ENCODE data around the gene RAB27A. TPM values are rescaled to one million over a fixed set of nuclear protein-coding genes. Genes with fewer than 3 reads are reported as not detected.

The RAB27A gene
- total and polyA plus RNA-seq, 12 donors, result 3.0 to 13.9 (median 4.3) TPM

DNA sequence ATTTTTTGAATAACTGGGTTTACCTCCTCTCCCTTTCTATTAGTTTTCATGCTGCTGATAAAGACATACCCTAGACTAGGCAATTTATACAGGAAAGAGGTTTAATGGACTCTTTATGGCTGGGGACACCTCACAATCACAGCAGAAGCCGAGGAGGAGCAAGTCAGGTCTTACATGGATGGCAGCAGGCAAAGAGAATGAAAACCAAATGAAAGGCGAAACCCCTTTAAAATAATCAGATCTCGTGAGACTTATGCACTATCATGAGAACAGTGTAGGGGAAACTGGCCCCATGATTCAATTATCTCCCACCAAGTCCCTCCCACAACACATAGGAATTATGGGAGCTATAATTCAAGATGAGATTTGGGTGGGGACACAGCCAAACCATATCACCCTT is 90.9 kb downstream of the RAB27A start:
- Histone ChIP-seq H3K4me1 (peaks cover 0 to 34% (median 22%) of the 10 kb centered on the region in 9 donors), H3K9me3 (no peaks in the 10 kb centered on the region), H3K4me3 (no peak overlapping the region), H3K27ac (no peak overlapping the region), H3K27me3 (no peaks in the 10 kb centered on the region), H3K36me3 (peaks cover 0 to 2% (median 0%) of the 10 kb centered on the region in 9 donors)
- intact Hi-C loops (cut with DNase I), result loop anchor here in 1 of 10 donors (5.0 kb wide), 1 partner anchor 94 kb away; no protein-coding TSS in a partner anchor
- TF ChIP-seq CTCF (IDR thresholded peaks at IDR 0.05), result no peak
- ATAC-seq, result no peak
- no peak for DNase-seq
- WGBS, 2 donors, result 96 to 99% methylated on average over 3 of the region's 3 CpGs

DNA sequence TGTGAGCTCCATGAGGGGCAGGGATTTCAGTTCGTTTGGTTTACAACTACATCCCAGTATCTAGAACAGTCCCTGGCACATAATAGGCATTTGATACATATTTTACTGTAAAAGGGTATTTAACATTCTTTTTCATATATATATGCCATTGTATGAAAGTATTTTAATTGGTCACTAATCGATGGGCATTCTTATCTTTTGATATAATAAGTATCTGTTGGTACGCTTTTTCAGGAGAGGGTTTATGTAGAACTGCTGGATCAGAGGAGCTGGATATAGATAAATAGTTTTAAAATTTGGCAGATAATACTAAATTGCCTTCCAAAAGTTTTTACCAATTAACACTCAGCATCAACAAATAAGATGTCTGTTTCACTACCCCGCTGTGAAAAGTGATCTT is 91.9 kb downstream of the RAB27A start:
- peak overlapping the region; percentile 61 to 98 (median 82) for H3K4me3 ChIP-seq
- no peaks in the 10 kb centered on the region for H3K9me3 ChIP-seq
- no peaks in the 10 kb centered on the region for H3K27me3 ChIP-seq
- intact Hi-C loops (cut with DNase I), result loop anchor here in 1 of 10 donors (5.0 kb wide), 1 partner anchor 95 kb away; no protein-coding TSS in a partner anchor
- no peak for TF ChIP-seq CTCF (IDR thresholded peaks at IDR 0.05)
- no peak for DNase-seq
- H3K36me3 ChIP-seq, result peaks cover 0 to under 1% (median 0%) of the 10 kb centered on the region in 9 donors
- 49% methylated on average over 4 of the region's 4 CpGs for WGBS, 2 donors
- peak overlapping the region in 9 of 10 donors; percentile 87 to 95 (median 91) for H3K27ac ChIP-seq
- H3K4me1 ChIP-seq, result peaks cover 0 to 42% (median 25%) of the 10 kb centered on the region in 9 donors
- no peak for ATAC-seq

DNA sequence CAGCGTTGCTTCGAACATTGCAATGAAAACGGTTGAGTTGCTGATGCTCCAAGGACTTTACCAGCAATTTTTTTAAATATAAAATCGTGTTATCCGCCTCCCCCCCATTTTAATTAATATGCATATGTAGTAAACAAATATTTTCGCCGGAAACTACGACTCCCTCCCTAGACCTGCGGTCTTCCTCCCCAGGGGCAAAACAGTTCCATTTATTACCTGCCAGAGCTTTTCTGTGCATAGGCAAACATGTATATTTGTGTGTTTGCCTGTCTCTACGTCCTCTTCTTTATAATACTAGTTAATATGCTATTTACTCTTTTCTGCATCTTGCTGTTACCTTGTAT is 92.3 kb downstream of the RAB27A start:
- 1% methylated on average over 10 of the region's 10 CpGs for WGBS, 2 donors
- TF ChIP-seq CTCF (IDR thresholded peaks at IDR 0.05), result no peak
- Histone ChIP-seq H3K4me3 (peak overlapping the region; percentile 61 to 98 (median 82)), H3K27me3 (no peaks in the 10 kb centered on the region), H3K4me1 (peaks cover 0 to 42% (median 25%) of the 10 kb centered on the region in 9 donors), H3K9me3 (no peaks in the 10 kb centered on the region), H3K36me3 (peaks cover 0 to 5% (median 0%) of the 10 kb centered on the region in 9 donors), H3K27ac (peak overlapping the region; percentile 60 to 95 (median 91))
- DNase-seq (no peak), ATAC-seq (no peak)
- intact Hi-C loops (cut with DNase I), result loop anchor here in 1 of 10 donors (5.0 kb wide), 1 partner anchor 95 kb away; no protein-coding TSS in a partner anchor

DNA sequence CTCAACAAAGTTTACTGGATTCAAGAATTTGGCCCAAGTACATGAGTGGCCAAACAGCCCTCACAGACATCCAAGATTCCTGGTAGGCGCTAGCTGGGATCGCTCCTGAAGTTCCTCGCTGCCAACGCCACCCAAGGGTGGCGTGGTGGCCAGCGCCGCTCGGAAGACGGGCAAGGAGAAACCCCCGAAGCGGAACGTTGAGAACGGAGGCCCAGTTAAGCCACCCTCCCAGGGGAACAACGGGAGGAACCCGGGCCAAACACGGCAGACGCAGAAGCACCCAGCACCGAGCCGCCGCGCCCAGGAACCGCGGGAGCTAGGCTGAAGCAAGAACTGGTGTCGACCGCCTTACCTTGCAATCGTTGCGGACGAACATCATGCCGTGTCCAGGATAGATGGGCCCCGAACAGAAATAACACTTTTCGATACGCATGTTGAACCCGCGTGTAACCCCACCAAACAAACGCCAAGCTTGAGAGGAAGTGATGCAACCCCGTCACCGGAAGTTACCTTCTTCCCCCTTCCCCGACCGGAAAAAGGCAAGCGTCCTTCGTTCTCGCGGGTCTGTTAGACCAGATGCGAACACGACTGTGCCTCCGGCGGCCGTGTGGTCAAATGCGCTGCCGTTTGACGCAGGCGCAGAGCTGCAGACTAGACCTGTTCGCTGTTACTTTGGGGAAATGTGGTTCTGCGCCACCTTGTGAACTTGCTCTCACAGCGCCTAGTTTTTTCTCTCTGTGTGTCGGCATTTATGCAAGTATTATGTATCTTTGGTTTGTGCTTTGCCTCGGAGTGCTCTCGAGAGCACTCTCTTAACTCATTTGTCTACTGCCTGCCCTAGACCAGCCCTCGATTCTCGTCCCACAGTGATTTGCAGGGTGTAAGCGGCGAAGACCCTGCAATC is 92.9 kb downstream of the RAB27A start, which contains the start of gene RSL24D1:
Gene RSL24D1 (minus strand): TSS at position 484 of the 904 bp plus-strand sequence. CDS start 51 bp downstream, at position 433.
- Histone ChIP-seq H3K9me3 (no peaks in the 10 kb centered on the region), H3K27me3 (no peaks in the 10 kb centered on the region), H3K27ac (peak within 1 kb of the TSS; percentile 60 to 95 (median 91)), H3K4me3 (peak within 1 kb of the TSS; percentile 61 to 98 (median 82)), H3K36me3 (peaks cover 0 to 11% (median 0%) of the 10 kb centered on the region in 9 donors), H3K4me1 (peaks cover 0 to 46% (median 25%) of the 10 kb centered on the region in 9 donors)
- peak; percentile 93 to 97 for DNase-seq
- peak; percentile 99 to 100 (median 100) for ATAC-seq
- WGBS, 2 donors, result 0% methylated on average over 62 of the region's 62 CpGs
- intact Hi-C loops (cut with DNase I), result loop anchor here in 1 of 10 donors (5.0 kb wide), 1 partner anchor 96 kb away; no protein-coding TSS in a partner anchor
- TF ChIP-seq CTCF (IDR thresholded peaks at IDR 0.05), result peak in 8 of 9 donors; percentile 20 to 60 (median 44)
